RWPE1 (cell line): ENCODE results near the gene WFIKKN2.
"Not testable (repeated sequence)": the region's sequence is repeated elsewhere in the genome, so short reads cannot be mapped to it uniquely, and the experiment has no call there.

Experiments
- CTCF ChIA-PET: fragments of 350-600 bp; sonication (Branson Sonifier 250); formaldehyde crosslinking; extraction: SDS; loops from one replicate; lab custom pipeline; 2021; lab: Yijun Ruan, JAX
- POLR2A ChIA-PET: fragments of 400-600 bp; formaldehyde crosslinking; extraction: SDS; loops from one replicate; lab custom pipeline; 2020; ENCODE audit warnings: antibody characterized with exemption; ENCODE audit not compliant: low non-redundant PET; lab: Yijun Ruan, JAX
- DNase-seq: peaks from one replicate; pipeline ENCODE4 v3.0.0; 2012; ENCODE audit warnings: low spot score
- H3K27ac ChIP-seq: fragments of 450-650 bp; 2 replicates; pipeline ENCODE4 v1.5.1; 2017
- TF ChIP-seq, protein P1 (sequence below): fragments of 450-650 bp; conservative IDR thresholded peaks from 2 replicates; pipeline ENCODE4 v1.5.1; 2017; ENCODE audit warnings: low read depth, mild to moderate bottlenecking

Gene WFIKKN2

DNA sequence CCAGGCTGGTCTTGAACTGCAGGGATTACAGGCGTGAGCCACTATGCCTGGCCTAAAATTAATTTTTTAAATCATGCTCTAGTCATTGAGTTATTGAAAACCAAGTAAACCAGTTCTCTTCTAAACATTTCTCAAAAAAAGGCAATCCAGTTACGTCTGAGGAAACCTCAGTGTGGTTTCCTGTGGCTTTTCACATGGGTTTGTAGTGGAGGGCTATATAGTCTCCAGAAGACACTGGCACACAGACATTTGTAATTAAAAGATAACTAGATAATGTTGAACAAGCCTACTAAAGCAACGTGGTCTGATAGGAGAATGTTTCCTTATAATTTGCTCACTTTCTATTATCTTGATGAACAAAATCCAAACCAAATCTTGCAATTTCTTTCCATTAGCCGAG is 36.0 kb downstream of the WFIKKN2 start:
- CTCF ChIA-PET, result interaction anchor here (0.8 kb wide), 1 partner anchor 78 kb away, joined by 4 read pairs; no protein-coding TSS in a partner anchor
- no peak for DNase-seq
- POLR2A ChIA-PET, result no interaction called here
- TF ChIP-seq, protein P1, sequence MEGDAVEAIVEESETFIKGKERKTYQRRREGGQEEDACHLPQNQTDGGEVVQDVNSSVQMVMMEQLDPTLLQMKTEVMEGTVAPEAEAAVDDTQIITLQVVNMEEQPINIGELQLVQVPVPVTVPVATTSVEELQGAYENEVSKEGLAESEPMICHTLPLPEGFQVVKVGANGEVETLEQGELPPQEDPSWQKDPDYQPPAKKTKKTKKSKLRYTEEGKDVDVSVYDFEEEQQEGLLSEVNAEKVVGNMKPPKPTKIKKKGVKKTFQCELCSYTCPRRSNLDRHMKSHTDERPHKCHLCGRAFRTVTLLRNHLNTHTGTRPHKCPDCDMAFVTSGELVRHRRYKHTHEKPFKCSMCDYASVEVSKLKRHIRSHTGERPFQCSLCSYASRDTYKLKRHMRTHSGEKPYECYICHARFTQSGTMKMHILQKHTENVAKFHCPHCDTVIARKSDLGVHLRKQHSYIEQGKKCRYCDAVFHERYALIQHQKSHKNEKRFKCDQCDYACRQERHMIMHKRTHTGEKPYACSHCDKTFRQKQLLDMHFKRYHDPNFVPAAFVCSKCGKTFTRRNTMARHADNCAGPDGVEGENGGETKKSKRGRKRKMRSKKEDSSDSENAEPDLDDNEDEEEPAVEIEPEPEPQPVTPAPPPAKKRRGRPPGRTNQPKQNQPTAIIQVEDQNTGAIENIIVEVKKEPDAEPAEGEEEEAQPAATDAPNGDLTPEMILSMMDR, result no peak
- no peak overlapping the region for H3K27ac ChIP-seq

DNA sequence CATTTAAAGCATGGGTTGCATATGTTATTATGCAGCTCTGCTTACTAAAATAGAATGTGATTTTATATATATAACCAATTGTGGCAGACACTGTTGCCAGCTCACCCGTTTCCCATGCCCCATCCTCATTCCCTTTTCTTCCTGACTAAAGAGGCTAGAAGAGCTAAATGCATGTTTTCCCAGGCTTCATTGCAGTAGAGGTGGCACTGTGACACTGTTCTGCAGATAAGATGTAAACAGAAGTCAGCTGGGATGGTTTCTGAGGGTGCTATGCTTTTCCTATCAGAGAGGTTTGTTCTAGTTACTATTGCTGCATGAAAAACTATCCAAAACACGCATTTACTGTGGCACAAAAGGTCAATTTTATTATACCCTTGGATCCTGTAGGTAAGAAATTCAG is 36.5 kb downstream of the WFIKKN2 start:
- ChIA-PET CTCF (interaction anchor here (0.8 kb wide), 1 partner anchor 78 kb away, joined by 4 read pairs; no protein-coding TSS in a partner anchor), POLR2A (no interaction called here)
- TF ChIP-seq, protein P1, result no peak
- DNase-seq, result no peak
- H3K27ac ChIP-seq, result no peak overlapping the region

DNA sequence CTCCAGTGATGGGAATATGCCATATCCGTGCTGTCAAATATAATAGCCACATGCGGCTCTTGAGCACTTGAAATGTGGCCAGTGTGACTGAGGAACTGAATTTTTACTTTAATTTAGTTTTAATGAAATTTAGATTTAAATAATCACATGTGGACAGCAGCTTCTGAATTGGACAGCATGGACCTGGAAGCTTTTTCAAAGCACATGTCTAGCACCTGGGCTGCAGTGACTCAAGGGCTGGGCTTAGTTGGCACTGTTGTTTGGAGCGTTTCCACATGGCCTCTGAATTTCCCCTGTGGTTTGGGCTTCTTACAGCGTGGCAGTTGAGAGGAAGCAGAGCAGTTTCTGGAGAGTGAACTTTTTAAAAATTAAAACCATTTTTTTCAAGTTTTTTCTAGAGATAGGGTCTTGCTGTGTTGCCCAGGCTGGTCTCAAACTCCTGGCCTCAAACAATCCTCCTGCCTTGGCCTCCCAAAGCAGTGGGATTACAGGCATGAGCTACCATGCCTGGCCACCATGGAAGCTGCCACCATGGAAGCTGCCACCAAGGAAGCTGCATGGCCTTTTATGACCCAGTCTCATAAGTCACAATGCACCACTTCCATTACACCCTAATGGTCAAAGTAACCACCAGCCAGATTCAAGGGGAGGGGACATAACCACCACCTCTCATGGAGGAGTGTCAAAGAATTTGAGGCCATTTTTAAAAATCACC is 37.5 kb downstream of the WFIKKN2 start:
- peak overlapping the region; percentile 56 for H3K27ac ChIP-seq
- CTCF ChIA-PET, result interaction anchor here (0.6 to 1.1 kb wide), 2 partner anchors 17 to 77 kb away, joined by 3 read pairs; no protein-coding TSS in a partner anchor
- POLR2A ChIA-PET, result no interaction called here
- no peak for DNase-seq
- TF ChIP-seq, protein P1, result no peak

DNA sequence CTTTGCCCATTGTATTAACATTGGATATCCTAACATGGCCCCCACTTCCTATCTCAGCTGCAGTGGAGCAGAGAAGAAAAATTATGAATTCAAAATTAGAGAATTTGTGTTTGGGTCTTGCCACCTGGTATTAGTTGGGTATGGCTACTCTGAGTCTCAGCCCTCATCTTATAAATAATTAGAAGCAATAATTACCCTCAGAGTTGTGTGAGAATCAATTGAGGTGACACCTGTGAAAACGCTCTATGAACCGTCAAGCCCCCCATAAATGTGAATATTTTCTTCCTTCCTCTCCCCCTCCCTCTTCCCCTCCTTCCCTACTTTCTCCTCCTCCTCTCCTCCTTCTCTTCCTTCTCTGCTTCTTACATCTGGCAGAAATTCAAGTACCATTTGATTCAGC is 39.7 kb downstream of the WFIKKN2 start:
- no peak for DNase-seq
- TF ChIP-seq, protein P1, result no peak
- no peak overlapping the region for H3K27ac ChIP-seq
- ChIA-PET POLR2A (no interaction called here), CTCF (no interaction called here)

DNA sequence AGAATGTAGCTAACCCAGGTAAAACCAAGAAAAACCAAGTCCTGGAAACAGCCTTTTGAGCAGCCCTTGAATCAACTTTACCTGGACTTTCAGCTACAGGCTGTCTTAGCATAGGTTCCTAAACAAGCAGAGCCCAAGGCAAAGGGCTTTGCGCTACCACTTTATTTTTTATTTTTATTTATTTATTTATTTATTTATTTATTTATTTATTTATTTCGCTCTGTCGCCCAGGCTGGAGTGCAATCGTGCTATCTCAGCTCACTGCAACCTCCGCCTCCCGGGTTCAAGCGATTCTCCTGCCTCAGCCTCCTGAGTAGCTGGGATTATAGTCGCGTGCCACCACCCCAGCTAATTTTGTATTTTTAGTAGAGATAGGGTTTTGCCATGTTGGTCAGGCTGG is 41.7 kb downstream of the WFIKKN2 start:
- CTCF ChIA-PET, result interaction anchor here (0.6 to 0.7 kb wide), 2 partner anchors 51 to 283 kb away, joined by 3 read pairs; no protein-coding TSS in a partner anchor
- POLR2A ChIA-PET, DNase-seq, H3K27ac ChIP-seq: not testable (repeated sequence)

DNA sequence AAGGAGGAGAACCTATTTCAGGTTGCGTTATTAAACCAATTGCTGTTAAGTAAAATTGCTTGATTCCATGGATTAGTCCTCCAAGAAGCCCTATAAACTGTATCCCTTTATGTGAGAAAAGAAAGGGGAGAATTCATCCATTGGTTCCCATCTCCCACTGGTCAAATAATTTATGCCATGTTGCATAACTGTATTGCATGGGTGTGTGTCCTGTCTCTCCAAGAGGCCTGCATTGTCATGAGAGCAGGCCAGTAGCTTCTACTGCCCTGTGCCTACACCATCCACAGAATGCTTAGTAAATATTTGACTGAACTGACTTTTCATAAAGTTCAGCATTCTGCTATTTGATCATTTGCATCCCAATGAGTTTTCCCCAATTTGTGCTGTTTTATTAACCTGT is 42.5 kb downstream of the WFIKKN2 start:
- CTCF ChIA-PET, result interaction anchor here (0.7 kb wide), 1 partner anchor 282 kb away, joined by 3 read pairs; no protein-coding TSS in a partner anchor

DNA sequence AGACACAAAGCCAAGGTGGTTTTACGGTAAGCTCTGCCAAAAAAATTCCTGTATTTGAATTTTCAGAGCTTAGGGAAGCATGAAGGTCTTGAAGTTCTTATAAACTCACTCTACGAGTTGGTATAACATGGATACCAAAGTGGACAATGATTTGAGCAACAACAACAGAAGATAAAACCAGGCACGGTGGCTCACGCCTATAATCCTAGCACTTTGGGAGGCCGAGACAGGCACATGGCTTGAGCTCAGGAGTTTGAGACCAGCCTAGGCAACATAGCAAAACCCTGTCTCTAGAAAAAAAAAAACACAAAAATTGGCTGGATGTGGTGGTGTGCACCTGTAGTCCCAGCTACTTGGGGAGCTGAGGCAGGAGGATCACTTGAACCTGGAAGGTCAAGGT is 43.7 kb downstream of the WFIKKN2 start:
- DNase-seq, result no peak
- no peak overlapping the region for H3K27ac ChIP-seq
- CTCF ChIA-PET, result interaction anchor here (1.0 kb wide), 1 partner anchor 27 kb away, joined by 5 read pairs; no protein-coding TSS in a partner anchor
- POLR2A ChIA-PET, result no interaction called here
- TF ChIP-seq, protein P1, result no peak

More for the DNA sequence above, 42.5 kb downstream of the WFIKKN2 start:
- DNase-seq, result no peak
- TF ChIP-seq, protein P1, result no peak
- POLR2A ChIA-PET, result no interaction called here
- no peak overlapping the region for H3K27ac ChIP-seq
